Heart left ventricle (tissue), 16 donors: ENCODE results near the gene CZIB. TPM values are rescaled to one million over a fixed set of nuclear protein-coding genes. Genes with fewer than 3 reads are reported as not detected.

Source experiments
- ATAC-seq, 4 donors: fragments of 200-7000 bp; cut with Tn5 transposase; one replicate each; pipeline ENCODE4 v1.9.1; 2020 to 2022; ENCODE audit warnings: moderate library complexity in 4 of 4, mild to moderate bottlenecking in 3 of 4, moderate number of reproducible peaks in 1 of 4
- DNase-seq, 5 donors: peaks; one replicate each; pipeline ENCODE4 v3.0.0-alpha.2; 2020
- H3K27ac ChIP-seq, 12 donors: fragments of 200-600 bp; sonication (generic) in 4 of 12; one replicate each; pipeline versions ENCODE4 v1.5.0 to v1.8.0; 2016 to 2022; ENCODE audit warnings: mild to moderate bottlenecking in 2 of 12
- H3K27me3 ChIP-seq, 9 donors: fragments of 200-600 bp; sonication (generic) in 2 of 9; one replicate each; pipeline versions ENCODE4 v1.5.1 to v1.8.0; 2016 to 2022; ENCODE audit warnings: mild to moderate bottlenecking in 3 of 9
- H3K36me3 ChIP-seq, 9 donors: fragments of 200-600 bp; sonication (generic) in 2 of 9; one replicate each; pipeline versions ENCODE4 v1.5.0 to v1.8.0; 2018 to 2022; ENCODE audit warnings: mild to moderate bottlenecking in 2 of 9
- H3K4me1 ChIP-seq, 12 donors: fragments of 200-600 bp; sonication (generic) in 4 of 12; one replicate each; pipeline versions ENCODE4 v1.5.0 to v1.8.0; 2016 to 2022; ENCODE audit warnings: mild to moderate bottlenecking in 3 of 12
- H3K4me3 ChIP-seq, 12 donors: fragments of 200-600 bp; sonication (generic) in 4 of 12; one replicate each; pipeline versions ENCODE4 v1.5.0 to v1.8.0; 2017 to 2022; ENCODE audit warnings: mild to moderate bottlenecking in 9 of 12, moderate library complexity in 4 of 12
- H3K9me3 ChIP-seq, 12 donors: fragments of 200-600 bp; sonication (generic) in 4 of 12; one replicate each; pipeline versions ENCODE4 v1.5.0 to v1.8.0; 2016 to 2022; ENCODE audit warnings: mild to moderate bottlenecking in 1 of 12
- POLR2A ChIP-seq, 2 donors: fragments of 450-650 bp; IDR thresholded peaks; one replicate each; pipeline ENCODE4 v1.6.1; 2017; ENCODE audit warnings: antibody characterized with exemption in 2 of 2, mild to moderate bottlenecking in 2 of 2, moderate library complexity in 2 of 2
- WGBS, 4 donors: extraction: QIAGEN DNeasy Blood & Tissue Kit in 2 of 4; methylation state at CpG; one replicate each; pipeline versions ENCODE4 v1.1.5 to v1.1.7; 2013 to 2018; 5-methylcytosine and 5-hydroxymethylcytosine counted together
- intact Hi-C, 10 donors: fragments of 100-400 bp; cut with DNase I; formaldehyde crosslinking; loops; one replicate each; pipeline versions ENCODE4 v1.11.1 to v1.14.2; 2022
- long read RNA-seq, 3 donors: library from polyadenylated mRNA; unstranded; transcript quantifications; one replicate each; pipeline ENCODE4 v2.0.0, GENCODE V29; 2020 to 2021
- polyA plus RNA-seq, 2 donors: library from polyadenylated mRNA; stranded (reverse); fragments of 200-250 nt; gene quantifications; one replicate each; pipeline ENCODE4 v1.2.3, GENCODE V29; 2013
- total RNA-seq, 9 donors: library from RNA; depleted of rRNA in 2 of 9; stranded (reverse); fragments of >200 nt in 2 of 9; fragmentation: NEBNext Ultra II Directional in 3 of 9; extraction: Animal tissue kit (Norgen Biotek cat#: 25700) in 3 of 9; gene quantifications; one replicate each; pipeline versions ENCODE4 v1.1.0 to v1.2.4, GENCODE V29; 2016 to 2023
- TF ChIP-seq, protein P1 (sequence below), 12 donors: fragments of 200-600 bp; sonication (generic) in 4 of 12; IDR thresholded peaks; one replicate each; pipeline versions ENCODE4 v1.5.0 to v1.8.0; 2018 to 2022; ENCODE audit warnings: antibody characterized with exemption in 12 of 12, mild to moderate bottlenecking in 5 of 12
- donor health status: ischemic (EF 13 %, LVEDD 7.1; RV severe dilation, severe dysfunction).
- donor health status: healthy with polysubstance abuse.
- donor health status: DM: no; HTN: yes; CAD: no.
- donor health status: DM: no; HTN: no; CAD: no.
- donor health status: ischemic (EF 25% LVEDD 6.9; RV normal size, moderate dysfunction).
- donor health status: ischemic (EF 25% LVEDD 5.7; RV mildly dilated, moderate dysfunction).
- donor health status: healthy.
- donor health status: DM: yes; HTN: yes; CAD: no.
- donor health status: ischemic (EF 35%, LVEDD 5.7; RV mildly dilated, moderate dysfunction).
- donor health status: nonischemic (EF 11% LVEDD 7.7; RV severe dilation, severe dysfunction).
- donor health status: DM: yes; HTN: yes; CAD: no.
- donor health status: PGD.
- donor health status: ischemic (EF 29% LVEDD 5.4; RV normal size, mild dysfunction).
- donor health status: nonischemic (EF 23%, LVEDD 6.1; RV moderate dilation, normal function).

CZIB gene
- total RNA-seq, result 10 to 100 TPM; 39.4 to 52.1 (median 46.1) TPM
- 10 to 100 TPM; 45.2 to 85.0 TPM for polyA plus RNA-seq
- long read RNA-seq, donor 1, transcript C1orf123-201 (8 exons, 1,085 nt), result major isoform, 13 of 26 reads
- long read RNA-seq, donor 1, partial matches to known transcripts, result 3 of 26 reads
- long read RNA-seq, donor 1, other reads (novel, unspliced or antisense), result 5 of 26 reads
- long read RNA-seq, donor 2, transcript C1orf123-201 (8 exons, 1,085 nt), result major isoform, 52 of 84 reads
- long read RNA-seq, donor 2, transcript C1orf123-202 (7 exons, 1,009 nt), result minor isoform, 9 of 84 reads
- long read RNA-seq, donor 2, partial matches to known transcripts, result 4 of 84 reads
- long read RNA-seq, donor 2, other reads (novel, unspliced or antisense), result 15 of 84 reads
- long read RNA-seq, donor 3, transcript C1orf123-201 (8 exons, 1,085 nt), result major isoform, 11 of 25 reads
- long read RNA-seq, donor 3, partial matches to known transcripts, result 1 of 25 reads
- long read RNA-seq, donor 3, other reads (novel, unspliced or antisense), result 8 of 25 reads

DNA sequence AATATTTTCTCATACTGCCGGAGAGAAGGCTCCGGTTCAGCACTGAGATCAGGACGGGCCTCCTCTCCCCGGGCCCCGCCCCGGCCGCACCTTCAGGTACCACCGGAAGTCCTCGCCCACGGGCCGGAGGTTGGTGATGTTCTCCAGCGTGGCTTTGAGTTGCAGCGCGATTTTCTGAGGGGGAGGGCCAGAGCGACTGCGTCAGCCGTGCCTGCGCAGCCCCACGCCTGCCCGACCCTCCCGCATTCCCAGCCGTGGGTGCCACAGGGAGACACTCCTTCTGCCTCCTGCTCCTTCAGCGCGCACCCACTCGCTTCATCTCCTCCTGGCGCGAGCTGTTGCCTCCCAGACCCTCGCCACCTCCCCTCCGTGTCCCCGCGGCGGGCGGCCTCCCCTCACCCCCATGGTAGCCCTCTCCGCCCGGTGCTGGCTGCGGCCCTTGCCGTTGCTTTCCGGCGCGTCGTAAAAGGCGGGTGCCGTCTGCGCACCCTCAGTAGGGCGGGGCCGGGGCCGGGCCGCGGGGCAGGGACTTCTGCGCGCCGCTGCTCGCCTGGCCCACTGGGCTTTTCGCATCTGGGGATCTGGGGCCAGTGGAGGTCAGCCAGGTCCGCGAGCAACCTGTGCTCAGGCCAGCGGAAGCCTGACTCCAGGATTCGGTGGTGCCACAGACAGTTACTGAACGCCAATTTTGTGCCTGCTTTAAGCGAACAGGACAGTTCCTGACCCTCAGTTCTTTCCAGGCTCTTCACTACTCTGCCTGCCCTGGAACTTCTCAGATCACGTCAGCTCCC lies at the start of gene CZIB:
TSS of gene CZIB (minus strand) at position 464 of the 791 bp plus-strand sequence. CDS start at position 405, 59 bp downstream.
- H3K4me1 ChIP-seq, result peaks cover 0 to 18% (median 13%) of the 10 kb centered on the region in 12 donors
- H3K36me3 ChIP-seq, result peaks cover 0 to 32% (median 20%) of the 10 kb centered on the region in 9 donors
- TF ChIP-seq POLR2A (IDR thresholded peaks at IDR 0.05), result peak in 1 of 2 donors; percentile 92
- TF ChIP-seq, protein P1, sequence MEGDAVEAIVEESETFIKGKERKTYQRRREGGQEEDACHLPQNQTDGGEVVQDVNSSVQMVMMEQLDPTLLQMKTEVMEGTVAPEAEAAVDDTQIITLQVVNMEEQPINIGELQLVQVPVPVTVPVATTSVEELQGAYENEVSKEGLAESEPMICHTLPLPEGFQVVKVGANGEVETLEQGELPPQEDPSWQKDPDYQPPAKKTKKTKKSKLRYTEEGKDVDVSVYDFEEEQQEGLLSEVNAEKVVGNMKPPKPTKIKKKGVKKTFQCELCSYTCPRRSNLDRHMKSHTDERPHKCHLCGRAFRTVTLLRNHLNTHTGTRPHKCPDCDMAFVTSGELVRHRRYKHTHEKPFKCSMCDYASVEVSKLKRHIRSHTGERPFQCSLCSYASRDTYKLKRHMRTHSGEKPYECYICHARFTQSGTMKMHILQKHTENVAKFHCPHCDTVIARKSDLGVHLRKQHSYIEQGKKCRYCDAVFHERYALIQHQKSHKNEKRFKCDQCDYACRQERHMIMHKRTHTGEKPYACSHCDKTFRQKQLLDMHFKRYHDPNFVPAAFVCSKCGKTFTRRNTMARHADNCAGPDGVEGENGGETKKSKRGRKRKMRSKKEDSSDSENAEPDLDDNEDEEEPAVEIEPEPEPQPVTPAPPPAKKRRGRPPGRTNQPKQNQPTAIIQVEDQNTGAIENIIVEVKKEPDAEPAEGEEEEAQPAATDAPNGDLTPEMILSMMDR (IDR thresholded peaks at IDR 0.05), result no peak
- H3K4me3 ChIP-seq, result peak within 1 kb of the TSS; percentile 47 to 99 (median 86)
- ATAC-seq (peak; percentile 94 to 98 (median 98)), DNase-seq (peak; percentile 95 to 98 (median 97))
- no peaks in the 10 kb centered on the region for H3K27me3 ChIP-seq
- 0 to 1% (median 0%) methylated on average over 43 to 61 of the region's 61 CpGs for WGBS, 4 donors
- H3K9me3 ChIP-seq, result no peaks in the 10 kb centered on the region
- intact Hi-C loops, result loop anchor here in 2 of 10 donors (1.0 kb wide), 2 partner anchors 22 to 38 kb away; no protein-coding TSS in a partner anchor
- peak within 1 kb of the TSS; percentile 89 to 99 (median 95) for H3K27ac ChIP-seq

DNA sequence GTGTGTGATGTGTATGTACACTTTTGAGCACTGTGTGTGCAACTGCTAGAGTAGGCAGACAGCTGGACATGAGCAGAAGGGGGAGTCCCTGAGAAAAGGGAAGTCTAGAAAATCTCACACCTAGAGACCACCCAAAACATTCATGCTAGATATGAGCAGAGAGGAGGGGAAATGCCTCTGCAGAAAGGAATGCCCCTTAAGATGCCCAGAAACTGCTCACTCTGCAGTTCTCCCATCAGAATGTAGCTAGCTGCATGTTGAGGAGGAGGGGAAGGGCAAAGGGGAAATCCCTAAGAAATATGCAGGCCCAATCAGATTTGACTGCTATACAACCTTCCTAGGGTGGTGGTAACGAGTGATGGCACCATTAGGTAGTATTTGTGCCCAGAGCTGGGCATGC lies 49.7 kb upstream of the CZIB start:
- Histone ChIP-seq H3K4me1 (no peaks in the 10 kb centered on the region), H3K4me3 (no peak overlapping the region), H3K27me3 (no peaks in the 10 kb centered on the region), H3K36me3 (peaks cover 0 to 3% (median 0%) of the 10 kb centered on the region in 9 donors), H3K9me3 (no peaks in the 10 kb centered on the region), H3K27ac (no peak overlapping the region)
- DNase-seq (no peak), ATAC-seq (no peak)
- intact Hi-C loops, result no loop called here
- no peak for TF ChIP-seq POLR2A (IDR thresholded peaks at IDR 0.05)
- TF ChIP-seq, protein P1 (IDR thresholded peaks at IDR 0.05), result no peak
- 83 to 86% (median 84%) methylated on average over 1 of the region's 1 CpG for WGBS, 4 donors

DNA sequence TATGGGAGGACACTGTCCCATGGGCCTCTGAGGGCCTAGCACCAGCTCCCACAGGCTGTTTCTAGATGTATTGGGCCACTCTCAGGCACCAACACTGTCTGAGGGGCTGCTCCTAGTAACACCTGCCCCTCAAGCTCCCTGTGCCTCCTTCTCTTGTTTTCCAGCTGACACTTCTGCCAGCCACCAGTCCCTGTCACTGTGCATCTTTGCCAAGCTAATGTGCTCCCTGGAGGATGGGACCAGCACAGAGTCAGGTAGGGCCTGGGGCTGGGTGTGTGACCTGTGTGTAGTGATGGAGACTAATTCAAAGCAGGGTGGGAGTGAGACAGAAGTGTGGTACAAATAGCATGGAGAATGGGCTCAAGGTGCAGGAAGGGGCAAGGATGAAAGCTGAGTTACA lies 47.3 kb upstream of the CZIB start:
- ATAC-seq (no peak), DNase-seq (no peak)
- no peaks in the 10 kb centered on the region for H3K27me3 ChIP-seq
- TF ChIP-seq POLR2A (IDR thresholded peaks at IDR 0.05), result no peak
- TF ChIP-seq, protein P1 (IDR thresholded peaks at IDR 0.05), result no peak
- H3K36me3 ChIP-seq, result peaks cover 0 to 26% (median 0%) of the 10 kb centered on the region in 9 donors
- H3K9me3 ChIP-seq, result no peaks in the 10 kb centered on the region
- H3K27ac ChIP-seq, result no peak overlapping the region
- no peaks in the 10 kb centered on the region for H3K4me1 ChIP-seq
- intact Hi-C loops, result no loop called here
- no peak overlapping the region for H3K4me3 ChIP-seq

DNA sequence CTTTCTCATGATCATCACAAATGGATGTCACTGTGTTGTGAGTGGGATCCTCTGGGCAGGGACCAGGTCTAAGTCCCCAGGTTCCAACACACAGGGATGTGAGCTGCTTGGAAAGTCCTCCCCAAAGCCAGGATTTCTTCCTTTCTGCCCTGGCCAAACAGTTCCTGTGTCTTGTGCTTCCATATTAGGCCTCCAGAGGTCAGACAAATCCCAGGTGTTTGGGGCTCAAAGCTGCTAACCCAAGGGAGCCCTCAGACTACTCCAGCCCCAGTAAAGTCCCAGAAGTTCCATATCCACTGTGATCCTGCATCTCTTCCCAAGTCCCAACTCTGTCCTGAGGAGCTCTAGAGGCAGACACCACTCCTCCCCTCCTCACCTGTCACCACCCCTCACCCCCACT lies 45.6 kb upstream of the CZIB start:
- DNase-seq, result no peak
- Histone ChIP-seq H3K27ac (no peak overlapping the region), H3K27me3 (no peaks in the 10 kb centered on the region), H3K4me1 (no peaks in the 10 kb centered on the region), H3K9me3 (no peaks in the 10 kb centered on the region), H3K4me3 (no peak overlapping the region), H3K36me3 (peaks cover 0 to 38% (median 0%) of the 10 kb centered on the region in 9 donors)
- TF ChIP-seq POLR2A (IDR thresholded peaks at IDR 0.05), result no peak
- TF ChIP-seq, protein P1 (IDR thresholded peaks at IDR 0.05), result peak in 1 of 12 donors; percentile 6
- intact Hi-C loops, result no loop called here
- no peak for ATAC-seq
